AG04449 (cell line): ENCODE results near the gene PRSS35.
"Not testable (repeated sequence)": the region's sequence is repeated elsewhere in the genome, so short reads cannot be mapped to it uniquely, and the experiment has no call there.

Source experiments
- CTCF ChIA-PET: fragments of 350-600 bp; formaldehyde crosslinking; extraction: SDS; loops from one replicate; lab custom pipeline; 2021; ENCODE audit warnings: antibody characterized with exemption; lab: Yijun Ruan, JAX
- POLR2A ChIA-PET: fragments of 400-600, 350-600 bp; formaldehyde crosslinking; extraction: SDS; loops from one replicate; lab custom pipeline; 2020; ENCODE audit warnings: antibody characterized with exemption, inconsistent platforms; lab: Yijun Ruan, JAX
- DNase-seq: peaks from one replicate; pipeline ENCODE4 v3.0.0-alpha.2; 2010; ENCODE audit warnings: low read depth, low spot score
- H3K4me3 ChIP-seq: 2 replicates; pipeline ENCODE4 v1.5.1; 2011; ENCODE audit warnings: low read depth, mild to moderate bottlenecking, control low read depth, low read length
- CTCF ChIP-seq: IDR thresholded peaks from one replicate; pipeline ENCODE4 v1.5.1; 2011; ENCODE audit warnings: mild to moderate bottlenecking, moderate library complexity, low read length, control low read depth, inconsistent platforms; ENCODE audit not compliant: insufficient read depth; ENCODE audit errors: missing control alignments

PRSS35 gene

GRCh38 chr6:83558975-83559374 lies 46.6 kb downstream of the PRSS35 start:
- no peak for TF ChIP-seq CTCF
- no peak for DNase-seq
- ChIA-PET CTCF (no interaction called here), POLR2A (no interaction called here)
- no peak overlapping the region for H3K4me3 ChIP-seq

GRCh38 chr6:83571663-83572185 lies 59.4 kb downstream of the PRSS35 start:
- POLR2A ChIA-PET, CTCF ChIA-PET, DNase-seq, H3K4me3 ChIP-seq: not testable (repeated sequence)

GRCh38 chr6:83574783-83575182 lies 62.4 kb downstream of the PRSS35 start:
- ChIA-PET CTCF (no interaction called here), POLR2A (no interaction called here)
- no peak for DNase-seq
- H3K4me3 ChIP-seq, result no peak overlapping the region
- TF ChIP-seq CTCF, result no peak
